ENCODE measurements around the gene WTIP.

WTIP gene

GRCh38 chr19:34549833-34550232 is 68.3 kb downstream of the WTIP start:
- no peak overlapping the region for H3K4me3 ChIP-seq (replicated peaks; ENCODE audit: low read depth, low read length)
- DNase-seq (ENCODE audit: extremely low read depth, insufficient read length): no peak
- no peaks in the 10 kb centered on the region for H3K36me3 ChIP-seq (ENCODE audit: control insufficient read depth, insufficient read depth, low read length)
- H3K27me3 ChIP-seq (replicated peaks; ENCODE audit: control insufficient read depth, insufficient read depth, low read length): no peaks in the 10 kb centered on the region
- TF ChIP-seq, protein P1, sequence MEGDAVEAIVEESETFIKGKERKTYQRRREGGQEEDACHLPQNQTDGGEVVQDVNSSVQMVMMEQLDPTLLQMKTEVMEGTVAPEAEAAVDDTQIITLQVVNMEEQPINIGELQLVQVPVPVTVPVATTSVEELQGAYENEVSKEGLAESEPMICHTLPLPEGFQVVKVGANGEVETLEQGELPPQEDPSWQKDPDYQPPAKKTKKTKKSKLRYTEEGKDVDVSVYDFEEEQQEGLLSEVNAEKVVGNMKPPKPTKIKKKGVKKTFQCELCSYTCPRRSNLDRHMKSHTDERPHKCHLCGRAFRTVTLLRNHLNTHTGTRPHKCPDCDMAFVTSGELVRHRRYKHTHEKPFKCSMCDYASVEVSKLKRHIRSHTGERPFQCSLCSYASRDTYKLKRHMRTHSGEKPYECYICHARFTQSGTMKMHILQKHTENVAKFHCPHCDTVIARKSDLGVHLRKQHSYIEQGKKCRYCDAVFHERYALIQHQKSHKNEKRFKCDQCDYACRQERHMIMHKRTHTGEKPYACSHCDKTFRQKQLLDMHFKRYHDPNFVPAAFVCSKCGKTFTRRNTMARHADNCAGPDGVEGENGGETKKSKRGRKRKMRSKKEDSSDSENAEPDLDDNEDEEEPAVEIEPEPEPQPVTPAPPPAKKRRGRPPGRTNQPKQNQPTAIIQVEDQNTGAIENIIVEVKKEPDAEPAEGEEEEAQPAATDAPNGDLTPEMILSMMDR (IDR thresholded peaks at IDR 0.05; ENCODE audit: insufficient read depth, low read length, poor library complexity, severe bottlenecking): no peak

GRCh38 chr19:34555447-34555846 is 73.9 kb downstream of the WTIP start:
- Histone ChIP-seq H3K27me3 (replicated peaks; ENCODE audit: control insufficient read depth, insufficient read depth, low read length) (no peaks in the 10 kb centered on the region), H3K36me3 (ENCODE audit: control insufficient read depth, insufficient read depth, low read length) (no peaks in the 10 kb centered on the region), H3K4me3 (replicated peaks; ENCODE audit: low read depth, low read length) (no peak overlapping the region)
- TF ChIP-seq, protein P1 (IDR thresholded peaks at IDR 0.05; ENCODE audit: insufficient read depth, low read length, poor library complexity, severe bottlenecking): peak; percentile 43
- no peak for DNase-seq (ENCODE audit: extremely low read depth, insufficient read length)

DNA sequence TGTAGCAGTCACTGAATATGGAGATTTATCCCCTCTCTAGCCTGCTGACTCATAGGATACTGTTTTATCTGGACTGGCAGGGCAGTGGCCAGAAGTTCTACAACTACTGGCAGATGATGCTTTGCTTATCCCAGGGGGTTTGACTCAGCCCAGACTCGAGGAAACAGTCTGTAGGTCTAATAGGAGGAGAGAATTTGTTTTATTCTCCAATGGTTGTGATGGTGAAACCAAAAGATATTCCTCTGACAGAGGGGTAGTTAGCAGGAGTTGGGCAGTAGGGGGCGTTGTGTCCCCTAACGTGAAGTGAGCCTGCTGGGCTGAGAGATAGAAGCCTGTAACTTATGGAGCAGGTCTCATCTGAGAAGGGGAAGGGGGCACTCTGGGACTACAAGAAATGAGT is 74.9 kb downstream of the WTIP start:
- DNase-seq (ENCODE audit: extremely low read depth, insufficient read length): no peak
- TF ChIP-seq, protein P1 (IDR thresholded peaks at IDR 0.05; ENCODE audit: insufficient read depth, low read length, poor library complexity, severe bottlenecking): peak; percentile 50
- H3K36me3 ChIP-seq (ENCODE audit: control insufficient read depth, insufficient read depth, low read length): no peaks in the 10 kb centered on the region

DNA sequence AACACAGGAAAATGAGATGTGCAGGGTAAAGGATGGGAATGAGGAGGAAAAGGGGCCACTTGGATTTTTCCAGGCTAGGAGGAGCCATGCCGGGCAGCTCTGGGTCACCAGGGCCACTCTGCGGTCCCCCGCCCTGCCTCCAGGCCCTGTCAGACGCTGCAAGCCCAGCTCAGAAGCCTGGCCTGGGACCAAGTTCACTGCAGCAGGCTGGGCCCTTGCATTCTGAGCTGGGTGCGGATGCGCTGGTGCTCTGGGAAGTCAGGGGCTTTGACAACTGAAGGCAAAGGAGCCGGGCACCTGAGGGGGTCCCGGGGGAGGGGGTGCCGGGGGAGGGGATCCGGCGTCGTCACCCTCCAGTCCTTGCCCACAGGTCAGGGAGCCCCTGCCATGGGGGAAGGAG is 77.5 kb downstream of the WTIP start:
- H3K27me3 ChIP-seq (replicated peaks; ENCODE audit: control insufficient read depth, insufficient read depth, low read length): no peaks in the 10 kb centered on the region
- DNase-seq (ENCODE audit: extremely low read depth, insufficient read length): no peak
- TF ChIP-seq, protein P1 (IDR thresholded peaks at IDR 0.05; ENCODE audit: insufficient read depth, low read length, poor library complexity, severe bottlenecking): no peak
- no peaks in the 10 kb centered on the region for H3K36me3 ChIP-seq (ENCODE audit: control insufficient read depth, insufficient read depth, low read length)
- no peak overlapping the region for H3K4me3 ChIP-seq (replicated peaks; ENCODE audit: low read depth, low read length)

More for the DNA sequence above, 74.9 kb downstream of the WTIP start:
- Histone ChIP-seq H3K4me3 (replicated peaks; ENCODE audit: low read depth, low read length) (no peak overlapping the region), H3K27me3 (replicated peaks; ENCODE audit: control insufficient read depth, insufficient read depth, low read length) (no peaks in the 10 kb centered on the region)

DNA sequence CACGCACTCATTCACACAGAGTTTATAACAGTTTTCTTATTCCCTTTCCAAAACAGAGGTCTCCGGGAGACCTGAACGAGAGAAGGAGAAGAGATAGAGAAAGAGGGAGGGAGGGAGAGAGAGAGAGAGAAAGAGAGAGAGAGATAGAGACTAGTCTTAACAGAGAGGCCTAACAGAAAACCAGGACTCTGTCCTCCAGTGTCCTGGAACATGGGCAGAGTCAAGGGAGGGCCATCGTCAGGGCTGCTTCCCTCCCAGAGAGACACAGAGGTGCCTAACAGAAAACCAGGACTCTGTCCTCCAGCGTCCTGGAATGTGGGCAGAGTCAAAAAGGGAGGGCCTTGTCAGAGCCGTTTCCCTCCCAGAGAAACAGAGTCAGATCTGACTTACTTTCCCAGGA is 78.7 kb downstream of the WTIP start:
- H3K27me3 ChIP-seq (replicated peaks; ENCODE audit: control insufficient read depth, insufficient read depth, low read length): no peaks in the 10 kb centered on the region
- no peaks in the 10 kb centered on the region for H3K36me3 ChIP-seq (ENCODE audit: control insufficient read depth, insufficient read depth, low read length)
- H3K4me3 ChIP-seq (replicated peaks; ENCODE audit: low read depth, low read length): no peak overlapping the region
- no peak for DNase-seq (ENCODE audit: extremely low read depth, insufficient read length)
- TF ChIP-seq, protein P1 (IDR thresholded peaks at IDR 0.05; ENCODE audit: insufficient read depth, low read length, poor library complexity, severe bottlenecking): no peak
